GM12878 (cell line): ENCODE results near the gene ARHGAP9. TPM values are rescaled to one million over a fixed set of nuclear protein-coding genes. Genes with fewer than 3 reads are reported as not detected.
A peak's percentile ranks its signal among the peaks of the same experiment; 100 is the strongest.

Source experiments
- BHLHE40 ChIP-seq, 2 experiments: fragments of 450-650 bp in 1 of 2; IDR thresholded peaks; 2 replicates each; pipeline ENCODE4 v1.6.1; 2011 to 2017; ENCODE audit warnings: low read depth in 2 of 2, borderline replicate concordance in 1 of 2, improper control_type of control experiment in 1 of 2, low read length in 1 of 2, mild to moderate bottlenecking in 1 of 2
- CHD1 ChIP-seq: IDR thresholded peaks from 2 replicates; pipeline ENCODE4 v1.6.1; 2012; ENCODE audit warnings: low read depth, low read length, improper control_type of control experiment
- FOXM1 ChIP-seq: IDR thresholded peaks from 2 replicates; pipeline ENCODE4 v1.6.1; 2012; ENCODE audit warnings: low read depth, mild to moderate bottlenecking, inconsistent platforms, low read length, moderate library complexity
- HDGF ChIP-seq: fragments of 450-650 bp; IDR thresholded peaks from 2 replicates; pipeline ENCODE4 v1.6.1; 2016; ENCODE audit warnings: antibody characterized with exemption
- SRF ChIP-seq, 2 experiments: IDR thresholded peaks; 2 replicates each; pipeline ENCODE4 v1.6.1; 2011; ENCODE audit warnings: low read depth in 2 of 2, low read length in 2 of 2, mild to moderate bottlenecking in 1 of 2, moderate library complexity in 1 of 2
- TCF3 ChIP-seq: IDR thresholded peaks from 2 replicates; pipeline ENCODE4 v1.6.1; 2012; ENCODE audit warnings: low read depth, mild to moderate bottlenecking, low read length, borderline replicate concordance; ENCODE audit not compliant: insufficient read depth
- polyA plus RNA-seq, 11 experiments: library from polyadenylated mRNA; depleted of rRNA in 4 of 11; unstranded in 6 of 11; stranded (reverse) in 5 of 11; fragments of >200 nt; fragmentation: Nextera tagmentation in 4 of 11; fragmentation: Illumina TruSeq in 1 of 11; extraction: Ambion mirVana in 4 of 11; extraction: Trizol in 1 of 11; gene quantifications; 1 replicate in 1 of 11; 2 replicates in 10 of 11; pipeline versions ENCODE4 v1.2.1 to v1.2.3, GENCODE V29; 2011 to 2016; ENCODE audit warnings: inconsistent platforms in 2 of 11, missing spikeins in 2 of 11, low read depth in 1 of 11
- total RNA-seq, 4 experiments: library from RNA; depleted of rRNA in 3 of 4; stranded (reverse); fragments of >200 nt in 3 of 4; fragmentation: Illumina TruSeq in 1 of 4; extraction: Trizol in 1 of 4; gene quantifications; 2 replicates each; pipeline versions ENCODE4 v1.2.1 to v1.2.3, GENCODE V29; 2013 to 2021
- TF ChIP-seq, protein P1 (sequence below): fragments of 450-650 bp; formaldehyde crosslinking; IDR thresholded peaks from 2 replicates; pipeline ENCODE4 v1.5.0; 2022; ENCODE audit warnings: mild to moderate bottlenecking, missing genetic modification characterization
- TF ChIP-seq, protein P2 (sequence below): fragments of 450-650 bp; IDR thresholded peaks from 2 replicates; pipeline ENCODE4 v1.6.1; 2018; ENCODE audit warnings: mild to moderate bottlenecking, low read depth, moderate library complexity; ENCODE audit not compliant: partially characterized antibody

ARHGAP9 gene
- total and polyA plus RNA-seq, 10 of the 15 experiments (the other 5 are each of a cell fraction or from before 2014, with no cell fraction given), result 19.5 to 102 (median 76.8) TPM

DNA sequence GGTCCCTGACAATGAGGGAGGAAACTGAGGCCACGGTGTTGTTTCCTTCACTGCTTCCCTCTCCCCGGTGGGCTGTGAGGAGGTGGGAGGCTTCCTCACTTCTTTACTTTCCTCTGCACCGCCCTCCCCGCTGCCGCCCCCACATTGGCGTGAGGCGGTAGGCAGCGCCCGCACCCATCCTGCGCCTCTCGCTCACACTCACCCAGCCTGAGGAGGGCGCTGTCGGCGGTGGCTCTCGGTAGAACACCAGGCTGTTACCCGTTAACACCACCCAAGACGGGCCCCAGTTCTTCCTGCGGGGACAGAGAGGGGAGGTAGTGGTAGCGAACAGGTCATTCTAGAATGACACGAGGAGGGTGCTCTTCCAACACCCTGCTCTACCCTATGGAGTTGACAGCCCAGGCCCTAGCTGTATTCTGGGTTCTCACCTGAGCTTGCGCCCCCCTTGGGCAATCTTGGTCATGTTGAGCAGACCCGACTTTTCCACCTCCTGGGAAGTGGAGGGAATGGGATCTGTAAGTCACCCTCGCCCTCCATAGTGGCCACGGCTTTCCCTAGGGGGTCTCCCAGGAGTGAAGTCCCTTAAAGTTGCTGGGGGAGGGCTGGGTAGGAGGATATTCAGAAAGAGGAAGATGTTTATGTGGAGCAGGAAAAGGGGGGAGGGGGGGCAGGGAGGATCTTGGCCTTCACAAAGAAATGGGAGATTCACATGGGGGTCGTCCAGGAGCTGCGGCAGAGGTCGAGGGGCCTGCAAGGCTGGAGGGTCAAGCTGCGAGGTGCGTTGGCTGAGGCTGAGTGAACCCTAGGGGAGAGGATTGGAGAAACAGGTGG lies 3.3 kb downstream of the ARHGAP9 start (continued):
- peak; percentile 46; the same call in 1 of the 2 replicates for TF ChIP-seq HDGF
- TF ChIP-seq FOXM1, result peak; percentile 71; the same call in 1 of the 2 replicates
- TF ChIP-seq, protein P1, sequence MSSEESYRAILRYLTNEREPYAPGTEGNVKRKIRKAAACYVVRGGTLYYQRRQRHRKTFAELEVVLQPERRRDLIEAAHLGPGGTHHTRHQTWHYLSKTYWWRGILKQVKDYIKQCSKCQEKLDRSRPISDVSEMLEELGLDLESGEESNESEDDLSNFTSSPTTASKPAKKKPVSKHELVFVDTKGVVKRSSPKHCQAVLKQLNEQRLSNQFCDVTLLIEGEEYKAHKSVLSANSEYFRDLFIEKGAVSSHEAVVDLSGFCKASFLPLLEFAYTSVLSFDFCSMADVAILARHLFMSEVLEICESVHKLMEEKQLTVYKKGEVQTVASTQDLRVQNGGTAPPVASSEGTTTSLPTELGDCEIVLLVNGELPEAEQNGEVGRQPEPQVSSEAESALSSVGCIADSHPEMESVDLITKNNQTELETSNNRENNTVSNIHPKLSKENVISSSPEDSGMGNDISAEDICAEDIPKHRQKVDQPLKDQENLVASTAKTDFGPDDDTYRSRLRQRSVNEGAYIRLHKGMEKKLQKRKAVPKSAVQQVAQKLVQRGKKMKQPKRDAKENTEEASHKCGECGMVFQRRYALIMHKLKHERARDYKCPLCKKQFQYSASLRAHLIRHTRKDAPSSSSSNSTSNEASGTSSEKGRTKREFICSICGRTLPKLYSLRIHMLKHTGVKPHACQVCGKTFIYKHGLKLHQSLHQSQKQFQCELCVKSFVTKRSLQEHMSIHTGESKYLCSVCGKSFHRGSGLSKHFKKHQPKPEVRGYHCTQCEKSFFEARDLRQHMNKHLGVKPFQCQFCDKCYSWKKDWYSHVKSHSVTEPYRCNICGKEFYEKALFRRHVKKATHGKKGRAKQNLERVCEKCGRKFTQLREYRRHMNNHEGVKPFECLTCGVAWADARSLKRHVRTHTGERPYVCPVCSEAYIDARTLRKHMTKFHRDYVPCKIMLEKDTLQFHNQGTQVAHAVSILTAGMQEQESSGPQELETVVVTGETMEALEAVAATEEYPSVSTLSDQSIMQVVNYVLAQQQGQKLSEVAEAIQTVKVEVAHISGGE (CRISPR knock-in tag), result no peak
- peak in 1 of 2 experiments; percentile 66; a peak in 1 of 4 replicates for TF ChIP-seq BHLHE40 (IDR thresholded peaks at IDR 0.05; ENCODE audit: borderline replicate concordance in 1 of 2, low read depth in 2 of 2, low read length in 1 of 2)
- no peak for TF ChIP-seq TCF3
- TF ChIP-seq, protein P2, sequence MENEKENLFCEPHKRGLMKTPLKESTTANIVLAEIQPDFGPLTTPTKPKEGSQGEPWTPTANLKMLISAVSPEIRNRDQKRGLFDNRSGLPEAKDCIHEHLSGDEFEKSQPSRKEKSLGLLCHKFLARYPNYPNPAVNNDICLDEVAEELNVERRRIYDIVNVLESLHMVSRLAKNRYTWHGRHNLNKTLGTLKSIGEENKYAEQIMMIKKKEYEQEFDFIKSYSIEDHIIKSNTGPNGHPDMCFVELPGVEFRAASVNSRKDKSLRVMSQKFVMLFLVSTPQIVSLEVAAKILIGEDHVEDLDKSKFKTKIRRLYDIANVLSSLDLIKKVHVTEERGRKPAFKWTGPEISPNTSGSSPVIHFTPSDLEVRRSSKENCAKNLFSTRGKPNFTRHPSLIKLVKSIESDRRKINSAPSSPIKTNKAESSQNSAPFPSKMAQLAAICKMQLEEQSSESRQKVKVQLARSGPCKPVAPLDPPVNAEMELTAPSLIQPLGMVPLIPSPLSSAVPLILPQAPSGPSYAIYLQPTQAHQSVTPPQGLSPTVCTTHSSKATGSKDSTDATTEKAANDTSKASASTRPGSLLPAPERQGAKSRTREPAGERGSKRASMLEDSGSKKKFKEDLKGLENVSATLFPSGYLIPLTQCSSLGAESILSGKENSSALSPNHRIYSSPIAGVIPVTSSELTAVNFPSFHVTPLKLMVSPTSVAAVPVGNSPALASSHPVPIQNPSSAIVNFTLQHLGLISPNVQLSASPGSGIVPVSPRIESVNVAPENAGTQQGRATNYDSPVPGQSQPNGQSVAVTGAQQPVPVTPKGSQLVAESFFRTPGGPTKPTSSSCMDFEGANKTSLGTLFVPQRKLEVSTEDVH, result no peak
- TF ChIP-seq SRF (IDR thresholded peaks at IDR 0.05; ENCODE audit: low read depth in 2 of 2, low read length in 2 of 2), result no peak
- no peak for TF ChIP-seq CHD1
- TF ChIP-seq, all 136 proteins: peak for 36
